Measurements from ENCODE around the gene CTSZ.
"Not testable (repeated sequence)": the region's sequence is repeated elsewhere in the genome, so short reads cannot be mapped to it uniquely, and the experiment has no call there.

Gene CTSZ

DNA sequence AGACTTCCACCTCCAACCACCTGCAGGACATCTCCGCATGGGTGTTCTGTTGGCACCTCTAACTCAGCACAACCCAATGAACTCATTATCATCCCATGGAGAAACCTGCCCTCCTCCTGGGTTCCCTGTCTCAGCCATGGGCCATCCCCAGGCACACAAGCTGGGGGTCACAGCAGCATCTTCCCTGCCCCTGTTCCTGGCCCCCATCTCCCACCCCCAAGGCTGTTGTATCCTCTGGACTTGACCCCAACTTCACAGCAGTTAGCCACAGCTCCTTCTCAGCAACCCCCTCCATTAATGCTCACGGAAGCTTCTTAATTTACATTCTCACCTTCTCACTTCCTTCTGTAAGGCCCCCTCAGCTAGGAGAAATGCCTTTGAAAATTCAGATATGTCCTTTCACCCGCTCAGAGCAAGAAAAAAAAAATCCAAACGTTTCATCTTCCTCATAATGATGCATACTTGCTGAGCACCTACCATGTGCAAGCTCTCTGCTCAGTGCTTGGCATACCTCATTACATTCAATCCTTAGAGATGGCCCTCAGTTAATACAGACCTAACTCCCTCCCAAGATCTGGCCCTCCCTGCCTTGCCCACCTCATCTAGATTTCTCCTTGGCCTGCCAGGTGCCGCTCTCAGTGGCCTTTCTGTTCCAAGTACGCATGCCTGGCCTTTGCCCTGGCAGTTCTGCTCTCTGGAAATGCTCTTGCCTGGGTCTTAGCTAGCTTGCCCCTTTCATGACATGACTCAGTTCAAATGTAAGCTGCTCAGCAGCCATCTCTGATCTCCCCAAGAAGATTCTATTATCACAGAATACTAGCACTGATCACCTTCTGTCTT is 28.5 kb downstream of the CTSZ start:
- no peak for DNase-seq (ENCODE audit: low read depth)

DNA sequence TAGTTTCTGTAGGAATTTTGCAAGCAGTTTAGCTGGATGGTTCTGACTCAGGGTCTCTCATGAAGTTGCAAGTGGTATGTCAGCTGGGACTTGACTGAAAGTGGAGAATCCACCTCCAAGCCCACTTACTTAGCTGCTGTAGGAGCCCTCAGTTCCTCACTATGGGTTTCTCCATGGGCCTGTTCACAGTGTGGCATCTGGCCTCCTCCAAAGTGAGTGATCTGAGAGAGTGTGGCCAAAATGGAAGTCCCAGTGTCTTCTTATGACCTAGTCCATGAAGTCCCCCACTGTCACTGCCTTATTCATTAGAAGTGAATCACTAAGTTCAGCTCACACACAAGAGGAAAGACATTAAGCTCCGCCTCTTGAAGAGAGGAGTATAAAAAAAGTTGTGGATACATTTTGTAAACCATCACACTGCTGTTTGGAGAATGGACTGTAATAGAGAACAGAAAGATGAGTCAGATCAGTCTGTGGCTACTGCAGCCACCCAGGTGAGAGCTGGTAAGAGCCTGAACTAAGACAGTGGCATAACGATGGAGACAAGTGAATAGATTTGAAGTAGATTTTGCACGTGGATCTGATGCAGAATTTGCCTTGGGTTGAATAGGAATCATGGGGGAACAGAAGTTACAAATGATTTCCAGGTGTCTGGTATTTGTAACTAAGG is 30.9 kb downstream of the CTSZ start:
- DNase-seq (ENCODE audit: low read depth): no peak

DNA sequence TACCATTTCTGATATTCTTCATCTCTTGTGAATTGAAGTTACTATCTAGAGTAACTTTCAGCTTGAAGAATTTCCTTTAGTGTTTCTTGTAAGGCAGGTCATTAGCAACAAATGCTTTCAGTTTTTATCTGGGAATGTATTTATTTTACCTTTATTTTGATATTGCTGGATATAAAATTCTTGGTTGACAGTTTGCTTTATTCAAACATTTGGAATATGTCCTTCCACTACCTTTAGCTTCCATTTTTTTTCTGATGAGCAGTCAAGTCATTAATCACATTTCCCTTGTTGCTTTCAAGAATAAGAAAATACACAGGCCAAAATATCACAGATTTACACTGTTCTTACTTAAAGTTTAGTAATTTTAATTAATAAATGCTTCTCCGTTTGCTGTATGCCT is 31.7 kb downstream of the CTSZ start:
- no peak for DNase-seq (ENCODE audit: low read depth)

DNA sequence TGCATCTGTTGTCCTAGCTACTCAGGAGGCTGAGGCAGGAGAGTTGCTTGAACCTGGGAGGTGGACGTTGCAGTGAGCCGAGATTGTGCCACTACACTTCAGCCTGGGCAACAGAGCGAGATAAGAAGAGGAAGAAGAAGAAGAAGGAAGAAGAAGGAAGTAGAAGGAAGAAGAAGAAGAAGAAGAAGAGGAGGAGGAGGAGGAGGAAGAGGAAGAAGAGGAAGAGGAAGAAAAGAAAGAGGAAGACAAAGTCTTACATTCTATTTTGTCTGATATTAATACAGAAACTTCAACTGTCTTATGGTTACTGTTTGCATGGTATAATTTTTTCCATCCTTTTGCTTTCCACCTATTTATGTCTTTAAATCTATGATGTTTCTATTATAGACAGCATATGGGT is 33.2 kb downstream of the CTSZ start:
- no peak for DNase-seq (ENCODE audit: low read depth)

DNA sequence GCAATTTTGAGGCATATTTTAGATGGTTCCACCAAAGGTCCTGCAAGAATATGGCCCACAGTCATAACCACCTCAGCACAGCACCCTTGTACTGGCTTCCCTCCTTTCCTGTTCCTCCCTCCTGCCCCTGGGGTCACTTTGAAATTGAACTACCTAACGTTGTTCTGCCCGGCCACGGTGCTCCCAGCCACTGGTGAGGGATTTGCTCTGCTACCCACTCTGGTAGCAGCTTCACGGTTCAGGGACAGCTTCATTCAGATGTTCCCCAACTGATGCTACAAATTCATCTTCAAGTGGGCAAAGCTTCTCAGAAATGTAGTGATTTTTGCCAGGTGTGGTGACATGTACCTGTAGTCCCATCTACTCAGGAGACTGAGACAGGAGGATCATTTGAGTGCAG is 33.9 kb downstream of the CTSZ start:
- no peak for DNase-seq (ENCODE audit: low read depth)

DNA sequence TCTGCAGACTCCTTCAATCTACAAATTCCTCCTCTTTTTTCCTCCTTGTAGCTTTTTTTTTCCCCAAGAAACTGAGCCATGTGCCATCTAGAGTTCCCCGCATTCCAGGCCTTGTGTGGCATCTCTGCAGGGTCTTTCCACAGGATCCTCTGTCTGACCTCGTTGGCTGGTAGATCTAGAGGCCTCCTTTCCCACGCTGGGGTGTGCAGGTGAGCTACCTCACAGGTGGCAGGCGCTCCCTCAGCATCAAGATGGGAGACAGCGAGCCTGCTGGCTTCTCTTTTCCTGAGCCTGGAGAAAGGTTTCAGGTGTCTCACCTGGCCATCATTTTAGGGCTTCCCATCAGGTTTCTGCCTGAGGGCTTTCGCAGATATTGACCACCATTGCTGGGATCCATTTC is 35.6 kb downstream of the CTSZ start:
- no peak for DNase-seq (ENCODE audit: low read depth)

DNA sequence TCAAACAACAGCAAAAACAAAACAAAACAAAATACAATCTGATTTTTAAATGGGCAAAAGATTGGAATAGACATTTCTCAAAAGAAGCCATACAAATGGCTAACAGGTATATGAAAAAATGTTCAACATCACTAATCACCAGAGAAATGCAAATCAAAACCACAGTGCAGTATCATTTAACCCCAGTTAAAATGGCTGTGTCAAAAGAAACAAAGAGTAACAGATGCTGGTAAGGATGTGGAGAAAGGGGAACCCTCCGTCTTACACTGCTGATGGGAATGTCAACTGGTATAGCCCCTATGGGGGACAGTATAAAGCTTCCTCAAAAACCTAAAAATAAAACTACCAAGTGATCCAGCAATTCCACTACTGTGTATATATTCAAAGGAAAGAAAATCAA is 36.9 kb downstream of the CTSZ start:
- DNase-seq (ENCODE audit: low read depth): no peak

DNA sequence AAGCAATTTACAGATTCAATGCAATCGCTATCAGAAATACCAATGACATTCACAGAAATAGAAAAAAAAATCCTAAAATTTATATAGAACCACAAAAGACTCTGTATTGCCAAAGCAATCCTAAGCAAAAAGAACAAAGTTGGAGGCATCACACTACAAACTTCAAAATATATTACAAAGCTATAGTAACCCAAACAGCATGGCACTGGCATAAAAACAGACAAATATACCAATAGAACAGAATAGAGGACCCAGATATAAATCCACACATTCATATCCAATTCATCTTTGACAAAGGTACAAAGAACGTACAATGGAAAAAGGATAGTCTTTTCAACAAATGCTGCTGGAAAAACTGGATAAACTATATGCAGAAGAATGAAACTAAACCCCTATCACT is 37.6 kb downstream of the CTSZ start:
- DNase-seq (ENCODE audit: low read depth): no peak

DNA sequence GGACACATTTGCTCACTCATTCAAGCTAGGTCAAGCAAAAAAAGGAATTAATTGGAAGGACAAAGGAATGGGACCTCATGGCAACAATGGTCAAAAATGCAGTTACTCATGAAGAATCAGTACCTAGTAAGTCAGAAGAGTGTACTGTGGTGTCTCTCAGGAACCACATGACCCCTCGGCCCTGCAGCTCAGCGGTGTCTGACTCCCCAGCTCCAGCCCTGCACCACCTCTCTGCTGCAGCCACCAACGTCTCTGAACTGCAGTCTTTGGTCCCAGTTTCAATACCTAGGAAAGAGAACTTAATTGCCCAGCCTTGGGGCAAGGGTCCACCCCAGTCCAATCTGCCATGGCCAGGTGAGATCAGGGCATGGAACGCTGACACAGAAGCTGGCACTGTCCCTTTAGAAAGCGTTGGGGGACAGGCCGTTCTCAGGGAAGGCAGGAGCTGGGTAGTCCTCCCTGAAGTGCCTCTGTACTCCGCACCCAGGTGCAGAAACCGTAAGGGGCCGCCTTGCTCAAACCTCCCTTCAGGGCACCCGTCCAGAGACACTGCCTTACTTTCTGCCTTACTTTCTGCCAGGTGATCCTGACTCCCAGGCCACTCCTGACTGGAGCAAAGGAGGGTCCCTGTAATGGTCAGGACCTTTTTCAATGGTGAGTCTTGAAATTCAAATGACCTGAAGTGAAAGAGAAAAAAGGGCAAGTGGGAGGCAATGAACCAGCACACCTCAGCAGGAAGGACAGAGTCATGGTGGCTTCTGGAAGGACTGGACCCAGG is 39.2 kb downstream of the CTSZ start:
- no peak for DNase-seq (ENCODE audit: low read depth)

DNA sequence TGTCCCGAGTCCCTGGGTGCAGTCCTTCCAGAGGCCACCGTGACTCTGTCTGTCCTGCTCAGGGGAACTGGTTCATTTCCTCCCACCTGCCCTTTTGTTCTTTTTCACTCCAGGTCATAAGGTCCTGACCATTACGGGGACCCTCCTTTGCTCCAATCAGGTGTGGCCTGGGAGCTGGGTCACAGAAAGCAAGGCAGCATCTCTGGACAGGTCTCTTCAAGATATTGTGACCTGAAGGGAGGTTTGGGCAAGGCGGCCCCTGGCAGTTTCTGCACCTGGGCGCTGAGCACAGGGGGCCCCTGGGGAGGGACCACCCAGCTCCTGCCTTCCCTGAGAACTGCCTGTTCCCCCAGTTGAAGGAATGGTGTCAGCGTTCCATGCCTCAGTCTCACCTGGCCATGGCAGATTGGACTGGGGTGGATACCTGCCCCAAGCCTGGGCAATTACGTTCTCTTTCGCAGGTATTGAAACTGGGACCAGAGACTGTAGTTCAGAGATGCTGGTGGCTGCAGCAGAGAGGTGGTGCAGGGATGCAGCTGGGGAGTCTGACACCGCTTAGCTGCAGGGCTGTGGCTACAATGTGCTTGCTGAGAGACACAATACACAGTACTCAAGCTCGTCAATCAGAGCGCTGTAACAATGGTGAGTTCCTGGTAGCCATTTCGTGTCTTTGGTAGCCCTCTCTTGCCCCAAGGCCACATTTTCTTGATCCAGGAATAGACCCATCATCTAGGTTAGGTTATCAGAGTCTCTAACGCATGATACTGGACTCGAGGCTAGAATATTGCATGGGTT is 41.6 kb downstream of the CTSZ start:
- no peak for DNase-seq (ENCODE audit: low read depth)

DNA sequence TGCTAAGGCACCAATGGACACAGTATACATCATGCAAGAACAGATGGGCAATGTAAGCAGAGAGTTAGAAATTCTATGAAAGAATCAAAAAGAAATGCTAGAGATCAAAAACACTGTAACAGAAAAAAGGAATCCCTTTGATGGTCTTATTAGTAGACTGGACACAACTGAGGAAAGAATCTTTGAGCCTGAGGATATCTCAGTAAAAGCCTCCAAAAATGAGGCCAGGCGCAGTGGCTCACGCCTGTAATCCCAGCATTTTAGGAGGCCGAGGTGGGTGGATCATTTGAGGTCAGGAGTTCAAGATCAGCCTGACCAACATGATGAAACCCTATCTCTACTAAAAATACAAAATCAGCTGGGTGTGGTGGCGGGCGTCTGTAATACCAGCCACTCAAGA is 43.1 kb downstream of the CTSZ start:
- not testable (repeated sequence) for DNase-seq (ENCODE audit: low read depth)

DNA sequence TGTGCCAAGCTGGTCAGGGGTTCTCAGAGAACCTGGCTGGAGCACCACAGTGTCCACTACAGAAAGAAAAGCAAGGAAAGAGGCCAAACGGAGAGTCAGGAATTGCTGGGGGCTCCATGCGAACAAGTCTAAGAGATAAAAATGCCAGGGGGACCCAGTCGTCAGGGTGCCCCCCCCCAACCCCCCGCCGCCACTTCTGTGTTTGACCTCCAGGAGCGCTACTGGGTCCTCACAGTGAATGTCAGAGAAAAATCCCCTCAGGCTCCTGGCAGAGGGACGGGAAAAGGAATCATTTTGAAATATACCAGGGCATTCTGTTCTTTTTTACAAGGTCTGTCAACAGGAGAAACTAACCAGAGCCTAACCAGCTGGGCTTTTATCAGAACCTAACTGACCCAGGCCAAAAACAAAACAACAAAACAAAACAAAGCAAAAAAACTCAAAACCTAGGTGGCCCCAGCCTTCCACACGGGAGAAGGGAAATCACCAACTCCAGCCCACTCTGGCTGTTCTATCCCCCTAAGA is 43.9 kb downstream of the CTSZ start:
- no peak for DNase-seq (ENCODE audit: low read depth)

DNA sequence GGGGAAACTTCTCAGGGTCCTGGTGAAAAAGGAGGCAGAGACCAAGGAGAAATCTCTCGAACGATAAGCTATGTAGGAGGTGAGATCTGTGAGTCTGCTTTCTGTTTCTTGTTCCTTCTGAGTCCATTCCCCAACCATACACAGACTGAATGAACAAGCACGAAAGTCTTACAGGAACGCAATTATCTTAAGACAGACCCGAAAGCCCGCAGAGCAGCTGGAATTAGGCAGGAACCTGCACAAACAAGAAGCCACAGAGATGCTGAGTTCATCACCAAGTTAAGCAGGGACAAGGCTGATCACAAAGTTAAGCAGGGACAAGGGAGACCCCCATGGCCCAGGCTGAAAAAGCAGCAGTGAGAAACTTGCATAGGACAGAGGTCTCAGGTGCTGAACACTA is 47.4 kb downstream of the CTSZ start:
- no peak for DNase-seq (ENCODE audit: low read depth)

DNA sequence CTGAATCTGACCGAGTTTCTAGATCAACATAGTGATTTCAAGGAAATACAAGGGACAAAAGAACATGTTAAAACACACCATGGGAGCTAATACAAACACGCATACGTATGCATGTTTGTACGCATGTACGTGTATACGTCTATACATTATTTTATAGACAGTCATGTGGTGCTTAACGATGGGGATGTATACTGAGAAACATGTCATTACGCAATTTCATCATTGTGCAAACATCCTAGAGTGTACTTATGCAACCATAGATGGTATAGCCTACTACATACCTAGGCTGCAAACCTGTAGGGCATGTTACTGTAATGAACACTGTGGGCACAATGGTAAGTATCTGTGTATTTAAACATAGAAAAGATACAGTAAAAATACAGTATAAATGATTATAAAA is 51.0 kb downstream of the CTSZ start:
- DNase-seq (ENCODE audit: low read depth): no peak

DNA sequence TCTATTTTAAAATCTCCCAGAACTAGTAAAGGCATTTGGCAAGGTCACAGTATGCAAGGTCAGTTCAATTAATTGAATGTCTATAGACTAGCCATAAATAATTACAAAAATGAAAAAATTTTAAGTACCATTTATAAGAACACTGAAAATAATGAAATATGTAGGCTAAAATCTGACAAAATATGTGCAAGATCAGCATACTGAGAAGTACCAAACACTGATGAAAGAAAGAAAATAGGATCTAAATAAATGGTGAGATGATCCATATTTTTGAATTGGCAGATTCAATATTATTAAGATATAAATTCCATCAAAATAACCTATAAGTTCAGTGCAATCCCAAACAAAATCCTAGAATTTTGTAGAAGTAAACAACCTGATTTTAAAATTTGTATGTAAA is 54.0 kb downstream of the CTSZ start:
- no peak for DNase-seq (ENCODE audit: low read depth)

DNA sequence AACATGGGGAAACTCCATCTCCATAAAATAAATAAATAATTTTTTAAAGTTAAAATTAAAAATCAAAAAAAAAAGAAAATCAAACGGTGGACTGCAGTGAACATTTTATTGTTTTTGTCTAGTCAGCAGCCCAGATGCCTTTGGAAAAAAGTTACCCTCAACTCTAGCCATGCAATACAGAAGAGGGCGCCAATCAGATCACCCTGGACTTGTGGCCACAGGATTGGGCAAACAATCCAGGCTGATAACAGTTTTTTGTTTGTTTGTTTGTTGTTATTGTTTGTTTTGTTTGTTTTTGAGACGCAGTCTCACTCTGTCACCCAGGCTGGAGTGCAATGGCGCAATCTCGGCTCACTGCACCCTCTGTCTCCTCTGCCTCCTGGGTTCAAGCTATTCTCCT is 56.5 kb downstream of the CTSZ start:
- no peak for DNase-seq (ENCODE audit: low read depth)

DNA sequence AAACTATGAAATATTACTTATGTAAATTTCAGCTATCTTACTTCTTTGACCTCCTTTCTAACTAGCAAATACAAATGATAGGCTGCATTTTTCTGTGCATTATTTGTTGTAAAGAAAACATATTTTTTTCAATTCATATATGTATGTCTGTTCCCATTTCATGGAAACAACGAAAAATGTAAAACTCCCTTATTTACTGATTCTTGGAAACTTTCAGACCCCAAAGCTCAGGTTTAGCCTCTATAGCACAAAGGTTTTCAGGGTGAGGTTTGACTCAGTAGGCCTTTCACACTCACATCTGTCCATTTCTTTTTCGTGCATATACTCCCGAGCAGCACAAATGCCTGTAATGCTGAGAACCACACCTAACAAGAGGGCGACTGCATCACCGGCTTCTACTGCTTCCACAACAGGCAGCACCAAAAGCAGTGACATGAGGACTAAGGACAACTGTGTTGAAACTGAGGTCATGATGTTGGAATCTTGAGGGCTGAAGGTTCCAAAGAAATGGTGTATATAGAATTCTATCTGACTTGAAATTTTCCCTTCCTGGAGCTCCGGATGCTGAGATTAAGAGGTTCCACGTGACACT is 59.2 kb downstream of the CTSZ start:
- not testable (repeated sequence) for DNase-seq (ENCODE audit: low read depth)

DNA sequence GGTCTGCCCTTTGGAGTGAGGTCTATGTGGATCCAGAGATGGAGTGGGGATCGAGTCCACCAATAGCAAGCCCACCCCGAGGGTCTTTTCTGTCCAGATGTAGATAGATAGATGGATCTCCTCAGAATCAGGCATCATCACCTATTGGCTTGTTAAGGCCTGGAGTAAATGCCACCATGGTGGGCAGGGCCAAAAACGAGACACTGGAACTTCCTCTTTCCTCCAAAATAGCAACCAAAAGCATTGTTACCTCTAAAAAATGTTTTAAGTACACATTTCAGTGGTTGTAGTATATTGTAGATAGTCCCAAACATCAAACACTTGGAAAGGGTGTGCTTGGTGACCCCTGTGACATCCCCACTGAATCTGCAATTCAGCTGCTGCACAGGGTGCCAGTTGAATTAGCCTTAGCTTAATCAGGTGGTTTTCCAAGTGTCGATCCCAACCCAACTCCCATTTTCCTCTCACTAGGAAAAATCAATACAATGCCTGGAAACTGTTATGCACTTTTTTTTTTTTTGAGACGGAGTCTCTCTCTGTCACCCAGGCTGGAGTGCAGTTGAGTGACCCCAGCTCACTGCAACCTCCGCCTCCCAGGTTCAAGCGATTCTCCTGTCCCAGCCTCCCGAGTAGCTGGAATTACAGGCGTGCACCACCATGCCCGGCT is 61.0 kb downstream of the CTSZ start:
- no peak for DNase-seq (ENCODE audit: low read depth)

Data from stimulated activated CD8-positive, alpha-beta memory T cell treated with anti-CD3 and anti-CD28 coated beads, Interleukin-15, amount 100 ng/mL, for 1 hour (primary cell).